Measurements from ENCODE around the gene TPM4. TPM values are rescaled to one million over a fixed set of nuclear protein-coding genes. Genes with fewer than 3 reads are reported as not detected.

TPM4 gene
- total RNA-seq, 1 donor from 2014 or later, result 543 TPM

DNA sequence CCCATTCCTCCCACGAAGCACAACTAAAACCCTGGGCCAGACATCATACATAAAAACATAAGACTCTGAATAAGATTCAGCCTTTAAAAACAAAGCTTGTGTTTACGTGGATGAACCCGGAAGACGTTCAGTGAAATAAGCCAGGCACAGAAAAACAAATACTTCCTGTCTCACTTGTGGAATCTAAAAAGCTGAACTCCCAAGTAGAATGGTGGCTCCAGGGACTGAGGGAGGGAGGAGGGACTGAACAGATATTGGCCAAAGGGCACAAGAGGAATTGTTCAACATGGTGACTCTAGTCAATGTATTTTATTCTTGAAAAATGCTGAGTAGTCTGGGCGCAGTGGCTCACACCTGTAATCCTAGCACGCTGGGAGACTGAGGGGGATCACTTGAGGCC lies 35.7 kb upstream of the TPM4 start:
- DNase-seq (ENCODE audit: low spot score) (no peak), ATAC-seq (no peak)
- intact Hi-C loops (cut with DNase I), result loop anchor here (2.0 kb wide), 1 partner anchor 142 kb away; no protein-coding TSS in a partner anchor

GRCh38 chr19:16041299-16041990 lies 34.9 kb upstream of the TPM4 start:
- intact Hi-C loops (cut with DNase I), result loop anchor here (2.0 kb wide), 1 partner anchor 141 kb away; no protein-coding TSS in a partner anchor
- ATAC-seq (peak; percentile 95), DNase-seq (ENCODE audit: low spot score) (peak; percentile 93)

GRCh38 chr19:16041991-16042386 lies 34.3 kb upstream of the TPM4 start:
- intact Hi-C loops (cut with DNase I), result loop anchor here (2.0 kb wide), 1 partner anchor 141 kb away; no protein-coding TSS in a partner anchor
- DNase-seq (ENCODE audit: low spot score) (no peak), ATAC-seq (no peak)

- no peak for ATAC-seq
- intact Hi-C loops (cut with DNase I), result no loop called here
- DNase-seq (ENCODE audit: low spot score), result no peak
Measured at GRCh38 chr19:16042533-16043085, 33.7 kb upstream of the TPM4 start.

DNA sequence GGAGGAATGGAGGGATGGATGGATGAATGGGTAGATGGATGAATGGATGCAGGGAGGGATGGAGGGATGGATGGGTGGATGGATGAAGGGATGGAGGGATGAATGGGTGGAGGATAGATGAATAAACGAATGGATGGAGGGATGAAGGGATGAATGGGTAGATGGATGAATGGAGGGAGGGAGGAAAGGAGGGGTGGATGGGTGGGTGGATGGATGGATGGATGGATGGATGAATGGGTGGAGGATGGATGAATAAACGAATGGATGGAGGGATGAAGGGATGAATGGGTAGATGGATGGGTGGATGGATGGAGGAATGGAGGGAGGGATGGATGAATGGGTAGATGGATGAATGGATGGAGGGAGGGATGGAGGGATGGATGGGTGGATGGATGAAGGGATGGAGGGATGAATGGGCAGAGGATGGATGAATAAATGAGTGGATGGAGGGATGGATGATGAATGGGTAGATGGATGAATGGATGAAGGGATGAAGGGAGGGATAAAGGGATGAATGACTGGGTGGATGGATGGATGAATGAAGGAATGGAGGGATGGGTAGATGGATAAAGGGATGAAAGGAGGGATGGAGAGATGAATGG lies 33.0 kb upstream of the TPM4 start:
- ATAC-seq (no peak), DNase-seq (ENCODE audit: low spot score) (no peak)
- intact Hi-C loops (cut with DNase I), result no loop called here

GRCh38 chr19:16044746-16045145 lies 31.5 kb upstream of the TPM4 start:
- ATAC-seq (no peak), DNase-seq (ENCODE audit: low spot score) (no peak)
- intact Hi-C loops (cut with DNase I), result no loop called here

- ATAC-seq (no peak), DNase-seq (ENCODE audit: low spot score) (no peak)
- intact Hi-C loops (cut with DNase I), result no loop called here
Measured at GRCh38 chr19:16045171-16045570, 31.1 kb upstream of the TPM4 start.

- intact Hi-C loops (cut with DNase I), result no loop called here
- DNase-seq (ENCODE audit: low spot score) (no peak), ATAC-seq (no peak)
Measured at GRCh38 chr19:16045893-16046292, 30.4 kb upstream of the TPM4 start.

DNA sequence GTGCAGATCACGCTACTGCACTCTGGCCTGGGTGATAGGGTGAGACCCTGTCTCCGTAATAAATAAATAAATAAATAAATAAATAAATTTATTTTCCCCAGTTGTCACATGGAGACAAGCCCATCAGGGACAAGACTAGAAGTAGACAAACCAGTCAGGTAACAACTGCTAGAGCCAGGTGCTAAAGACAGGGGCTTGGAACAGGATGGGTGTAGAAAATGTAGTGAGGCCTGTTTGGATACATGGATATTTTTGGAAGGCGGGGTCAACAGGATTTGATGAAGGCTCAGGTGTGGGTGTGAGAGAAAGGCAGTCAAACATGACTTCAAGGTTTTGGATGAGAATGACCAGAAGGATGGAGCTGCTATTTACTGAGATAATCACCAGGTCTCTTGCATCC lies 27.7 kb upstream of the TPM4 start:
- DNase-seq (ENCODE audit: low spot score), result no peak
- intact Hi-C loops (cut with DNase I), result no loop called here
- ATAC-seq, result no peak

- no peak for DNase-seq (ENCODE audit: low spot score)
- intact Hi-C loops (cut with DNase I), result no loop called here
- no peak for ATAC-seq
Measured at GRCh38 chr19:16051254-16052025, 24.9 kb upstream of the TPM4 start.

DNA sequence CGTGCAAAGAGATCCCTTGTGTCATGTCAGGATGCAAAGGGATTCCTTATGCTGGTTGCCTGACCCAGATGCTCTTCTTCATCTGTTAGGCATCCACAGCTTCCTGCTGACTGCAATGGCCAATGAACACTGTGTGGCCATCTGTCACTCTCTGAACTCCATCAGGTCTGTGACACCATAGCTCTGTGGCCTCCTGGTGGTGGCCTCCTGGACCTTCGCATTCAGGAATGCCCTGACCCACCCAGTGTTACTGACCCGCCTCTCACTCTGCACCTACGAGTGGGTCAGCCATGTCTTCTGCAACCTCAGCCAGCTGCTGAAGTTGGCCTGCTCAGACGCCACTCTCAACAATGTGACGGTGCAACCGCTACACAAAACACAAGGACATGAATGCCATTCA lies 23.9 kb upstream of the TPM4 start:
- intact Hi-C loops (cut with DNase I), result no loop called here
- DNase-seq (ENCODE audit: low spot score) (no peak), ATAC-seq (no peak)

DNA sequence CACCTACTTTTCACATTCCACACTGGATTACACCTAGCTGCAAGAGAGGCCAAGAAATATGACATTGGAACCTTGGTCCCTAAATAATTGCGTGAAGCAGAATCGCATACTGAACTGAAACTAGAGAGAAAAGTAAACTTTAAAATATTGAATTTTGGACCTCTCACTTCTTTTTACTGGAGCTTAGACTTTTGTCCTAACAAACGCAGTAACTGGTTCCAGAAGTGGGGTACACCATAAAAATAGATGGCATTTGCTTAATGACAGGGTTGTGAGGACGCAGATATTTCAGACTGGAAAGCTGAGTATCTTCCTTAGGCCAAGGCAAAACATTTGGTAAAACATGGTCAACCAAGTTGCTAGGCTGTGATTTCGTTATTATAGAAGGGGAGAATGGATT lies 19.2 kb upstream of the TPM4 start:
- DNase-seq (ENCODE audit: low spot score), result no peak
- intact Hi-C loops (cut with DNase I), result no loop called here
- no peak for ATAC-seq

DNA sequence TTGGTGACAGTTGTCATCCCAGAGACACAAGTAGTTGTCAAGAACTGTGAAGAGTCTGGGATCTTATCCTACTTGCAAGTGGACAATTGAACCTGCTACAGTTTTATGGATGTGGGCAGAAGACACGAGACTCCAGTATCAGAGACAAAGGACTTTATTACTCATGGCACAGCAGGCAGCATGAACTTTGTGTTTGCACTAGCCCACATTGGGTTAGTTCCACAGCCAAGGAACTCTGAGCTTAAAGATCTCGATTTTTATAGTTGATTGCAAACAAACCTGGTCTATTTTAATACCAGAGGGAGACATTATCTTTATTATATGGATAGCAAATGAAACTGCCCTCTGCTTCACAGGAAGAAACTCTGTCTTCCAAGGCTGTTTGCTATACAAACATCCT lies 16.0 kb upstream of the TPM4 start:
- intact Hi-C loops (cut with DNase I), result no loop called here
- peak; percentile 9 for DNase-seq (ENCODE audit: low spot score)
- no peak for ATAC-seq

DNA sequence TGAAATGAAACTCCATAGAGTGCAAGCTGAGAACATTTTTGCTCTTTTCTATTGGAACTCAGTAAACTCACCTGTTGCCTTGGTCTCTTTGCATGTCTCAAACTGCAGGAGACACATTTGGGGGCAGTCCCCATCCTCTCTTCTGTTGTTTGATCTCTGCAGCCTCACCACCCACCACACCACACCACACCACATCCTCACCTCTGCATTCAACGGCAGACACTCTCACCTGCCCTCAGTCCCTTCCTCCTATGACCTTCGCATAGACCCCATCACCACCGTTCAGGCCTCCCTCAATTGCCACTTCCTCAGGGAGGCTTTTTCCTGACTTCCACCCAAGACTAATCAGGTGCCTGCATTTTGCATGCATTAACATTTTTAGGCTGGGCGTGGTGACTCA lies 14.4 kb upstream of the TPM4 start:
- ATAC-seq, result no peak
- no peak for DNase-seq (ENCODE audit: low spot score)
- intact Hi-C loops (cut with DNase I), result no loop called here

- no peak for DNase-seq (ENCODE audit: low spot score)
- no peak for ATAC-seq
- intact Hi-C loops (cut with DNase I), result no loop called here
Measured at GRCh38 chr19:16062789-16063188, 13.5 kb upstream of the TPM4 start.

DNA sequence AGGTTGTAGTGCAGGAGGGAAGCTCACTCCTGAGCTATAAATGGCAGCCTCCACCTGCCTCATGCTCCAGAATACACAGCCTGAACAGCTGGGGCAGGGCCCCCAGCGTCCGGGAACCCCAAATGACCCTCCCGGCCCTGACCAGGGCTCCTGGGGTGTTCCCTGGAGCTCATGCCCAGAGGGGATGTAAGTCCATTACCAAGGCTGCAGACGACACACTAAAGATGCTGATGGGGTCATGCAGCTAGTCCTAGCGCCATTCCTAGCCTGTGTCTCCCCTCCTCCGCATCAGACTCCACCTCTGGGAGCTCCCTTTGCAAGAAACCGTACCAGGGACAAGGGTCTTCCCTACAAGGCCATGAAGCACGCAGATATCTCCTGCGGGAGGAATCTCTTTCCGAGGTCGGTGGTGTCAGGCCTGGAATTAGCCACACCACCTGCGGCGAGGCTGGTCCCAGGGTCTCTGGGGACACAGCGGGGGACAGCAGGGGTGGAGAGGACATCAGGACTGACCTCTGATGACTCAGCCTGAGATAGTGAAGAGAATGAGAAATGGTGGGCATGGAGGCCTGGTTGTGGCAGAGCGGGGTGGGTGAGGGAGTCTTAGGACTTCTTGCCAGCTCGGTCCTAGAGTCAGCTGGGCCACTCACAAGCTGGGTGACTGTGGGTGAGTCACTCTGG lies 11.9 kb upstream of the TPM4 start:
- ATAC-seq (no peak), DNase-seq (ENCODE audit: low spot score) (no peak)
- intact Hi-C loops (cut with DNase I), result no loop called here

DNA sequence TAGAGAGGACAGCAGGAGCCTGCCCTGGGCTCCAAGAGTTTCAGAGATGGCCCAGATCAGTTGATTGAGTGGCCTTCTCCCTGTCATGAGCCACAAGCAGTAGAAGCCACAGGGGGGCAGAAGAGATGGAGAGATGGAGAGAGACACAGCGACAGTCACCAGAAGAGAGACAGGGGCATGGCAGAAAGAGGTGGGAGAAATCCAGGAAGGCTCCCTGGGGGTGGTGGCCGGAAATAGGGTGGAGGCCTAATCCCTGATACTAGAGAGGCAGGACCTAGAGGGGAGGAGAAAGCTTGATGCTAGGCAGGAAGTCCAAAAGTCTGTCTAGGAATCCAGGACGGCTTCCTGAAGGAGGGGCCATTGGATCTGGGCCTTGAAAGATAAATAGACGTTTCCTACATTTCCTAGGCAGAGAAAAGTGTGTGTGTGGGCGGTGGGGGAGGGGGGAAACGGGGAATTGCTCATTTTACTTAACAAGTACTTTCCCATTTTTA lies 9.6 kb upstream of the TPM4 start:
- intact Hi-C loops (cut with DNase I), result no loop called here
- DNase-seq (ENCODE audit: low spot score) (no peak), ATAC-seq (peak; percentile 14)

DNA sequence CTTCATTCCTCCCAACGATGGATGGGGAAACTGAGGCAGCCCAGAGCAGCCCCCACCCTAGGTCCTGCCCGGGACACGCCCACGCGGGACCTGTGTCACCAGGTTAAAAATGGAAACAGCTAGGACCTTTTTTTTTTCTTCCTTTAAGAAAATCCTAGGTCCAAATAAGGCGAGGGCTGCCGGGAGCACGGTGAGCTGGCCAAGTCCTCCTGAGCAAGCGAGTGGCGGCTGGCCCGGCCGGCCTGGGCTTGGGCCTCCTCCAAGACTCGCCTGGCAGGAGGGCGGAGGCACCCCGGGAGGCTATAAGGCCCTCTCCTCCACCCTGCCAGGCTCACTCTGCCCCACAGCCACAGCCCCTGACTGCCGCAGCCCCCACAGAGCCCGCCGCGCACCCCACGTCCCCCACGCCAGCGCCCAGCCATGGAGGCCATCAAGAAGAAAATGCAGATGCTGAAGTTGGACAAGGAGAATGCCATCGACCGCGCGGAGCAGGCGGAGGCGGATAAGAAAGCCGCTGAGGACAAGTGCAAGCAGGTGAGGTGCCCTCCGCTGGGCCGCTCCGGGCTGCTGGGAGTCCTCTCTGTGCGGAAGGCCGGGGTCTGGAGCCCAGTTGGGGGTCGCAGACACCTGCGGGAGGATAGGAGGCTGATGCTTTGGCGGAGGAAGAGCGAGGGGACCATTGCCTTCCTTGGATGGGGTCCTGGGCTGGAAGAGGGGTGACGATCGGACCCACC lies 8.9 kb upstream of the TPM4 start:
- intact Hi-C loops (cut with DNase I), result no loop called here
- DNase-seq (ENCODE audit: low spot score) (no peak), ATAC-seq (peak; percentile 63)

Data from sciatic nerve (tissue), 2 donors.